ENCODE results near the gene PDE11A. TPM values are rescaled to one million over a fixed set of nuclear protein-coding genes. Genes with fewer than 3 reads are reported as not detected.
A peak's percentile ranks its signal among the peaks of the same experiment; 100 is the strongest.

Gene PDE11A
- total and polyA plus RNA-seq, 2 of the 8 experiments (the other 6 are each of a cell fraction or from before 2014, with no cell fraction given): 0.19 to 0.23 TPM

DNA sequence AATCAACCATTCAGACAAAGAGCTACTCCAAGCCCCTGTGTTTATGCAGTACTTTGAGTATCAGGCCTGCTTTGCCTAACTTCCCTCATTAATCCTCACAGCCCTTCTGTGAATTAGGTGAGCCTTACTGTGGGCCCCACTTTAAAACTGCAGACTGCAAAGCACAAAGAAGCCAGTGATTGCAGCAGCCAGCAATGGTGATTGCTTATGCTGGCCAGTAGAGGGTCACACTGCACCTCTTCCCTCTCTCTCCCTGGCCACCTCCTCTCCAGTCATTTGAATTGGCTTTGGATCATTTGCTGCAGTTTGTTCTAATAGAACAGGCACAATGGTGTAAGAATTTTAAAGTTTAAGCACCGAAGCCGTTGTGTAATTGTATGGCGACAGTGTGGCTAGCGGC lies 450.1 kb downstream of the PDE11A start:
- H4K91ac ChIP-seq (replicated peaks; ENCODE audit: insufficient read length, low read length): peak overlapping the region; percentile 34
- no peaks in the 10 kb centered on the region for H3K9me3 ChIP-seq (ENCODE audit: insufficient read depth in 2 of 2, low read depth in 1 of 2, low read length in 1 of 2)
- peak overlapping the region; percentile 86 for H2AFZ ChIP-seq (ENCODE audit: low read length)
- H3K27me3 ChIP-seq (replicated peaks in 1 of 4; ENCODE audit: control insufficient read depth in 3 of 4, extremely low read depth in 1 of 4, insufficient read depth in 3 of 4, low read length in 3 of 4): no peaks in the 10 kb centered on the region
- ChIA-PET POLR2A (ENCODE audit: partially characterized antibody) (no interaction called here), CTCF (ENCODE audit: partially characterized antibody) (interaction anchor here (1.0 to 1.4 kb wide), 3 partner anchors 18 to 117 kb away, joined by 3 read pairs; no protein-coding TSS in a partner anchor)
- H4K20me1 ChIP-seq (replicated peaks in 1 of 2; ENCODE audit: control insufficient read depth in 1 of 2, insufficient read depth in 2 of 2, low read length in 2 of 2): no peaks in the 10 kb centered on the region
- no peak overlapping the region for H2BK120ac ChIP-seq (replicated peaks; ENCODE audit: low read depth, low read length)
- H3K14ac ChIP-seq (ENCODE audit: insufficient read length): no peak overlapping the region
- H3K79me2 ChIP-seq (ENCODE audit: control insufficient read depth in 1 of 2, insufficient read depth in 2 of 2, low read length in 2 of 2): no peaks in the 10 kb centered on the region
- H4K5ac ChIP-seq (ENCODE audit: insufficient read length, low read depth, low read length): peak overlapping the region; percentile 33
- peaks cover 2% of the 10 kb centered on the region for H3K23me2 ChIP-seq (ENCODE audit: low read depth, low read length)
- no peak overlapping the region for H3K9ac ChIP-seq (replicated peaks in 1 of 4; ENCODE audit: extremely low read depth in 1 of 4, low read depth in 3 of 4, low read length in 3 of 4)
- peak overlapping the region; percentile 92; the same call in 1 of the 2 replicates for H4K8ac ChIP-seq (ENCODE audit: extremely low read depth, insufficient read depth, low read length)
- peak overlapping the region in 1 of 2 experiments; percentile 20; a peak in 1 of 4 replicates for H3K4me2 ChIP-seq (ENCODE audit: insufficient read depth in 1 of 2, low read depth in 2 of 2, low read length in 2 of 2)
- H3K18ac ChIP-seq (ENCODE audit: extremely low read depth, low read length): no peak overlapping the region
- H3K4me3 ChIP-seq (ENCODE audit: extremely low read depth in 1 of 4, insufficient read depth in 2 of 4, low read depth in 3 of 4, low read length in 4 of 4): no peak overlapping the region
- no peaks in the 10 kb centered on the region for H3K36me3 ChIP-seq (ENCODE audit: control insufficient read depth in 2 of 4, insufficient read depth in 4 of 4, low read length in 3 of 4)
- H3K4me1 ChIP-seq (replicated peaks in 1 of 4; ENCODE audit: control insufficient read depth in 3 of 4, insufficient read depth in 4 of 4, low read length in 3 of 4): peaks cover 0 to 7% (median 2%) of the 10 kb centered on the region in 4 experiments; a peak in 3 of 7 replicates
- H2BK15ac ChIP-seq (ENCODE audit: low read length): no peak overlapping the region
- H3K79me1 ChIP-seq (ENCODE audit: low read depth, low read length): no peaks in the 10 kb centered on the region
- H2BK12ac ChIP-seq (ENCODE audit: low read depth, low read length): no peak overlapping the region
- no peak overlapping the region for H2BK5ac ChIP-seq (ENCODE audit: low read depth, low read length)
- DNase-seq (ENCODE audit: low read depth in 1 of 2, low spot score in 2 of 2) (no peak), FAIRE-seq (no peak)
- H3K27ac ChIP-seq (ENCODE audit: low read depth, low read length): no peak overlapping the region
- 78% methylated on average over 4 of the region's 4 CpGs; no CpG with 5 or more reads in 1 of the 2 experiments for WGBS, 2 experiments (ENCODE audit: extremely low coverage in 1 of 2, insufficient coverage in 1 of 2, insufficient read length in 1 of 2, insufficient replicate concordance in 2 of 2, low coverage in 1 of 2, low lambda C conversion rate in 2 of 2, missing lambda C conversion rate in 1 of 2)
- H3K23ac ChIP-seq (ENCODE audit: insufficient read length): no peak overlapping the region
- H3K56ac ChIP-seq (replicated peaks; ENCODE audit: insufficient read length, low read depth, low read length): no peak overlapping the region
- H2AK5ac ChIP-seq (ENCODE audit: low read depth, low read length): no peak overlapping the region
- H2BK20ac ChIP-seq (ENCODE audit: low read length): no peak overlapping the region
- H3K4ac ChIP-seq (replicated peaks; ENCODE audit: insufficient read length, low read depth, low read length): no peak overlapping the region
- TF ChIP-seq RAD21 (IDR thresholded peaks at IDR 0.05 in 1 of 2, conservative IDR thresholded peaks at IDR 0.05 in 1 of 2; ENCODE audit: low read depth in 2 of 2, low read length in 2 of 2): peak; percentile 42 to 45
- no peak for TF ChIP-seq SIRT6 (IDR thresholded peaks at IDR 0.05; ENCODE audit: low read length)
- TF ChIP-seq TAF1 (IDR thresholded peaks at IDR 0.05; ENCODE audit: low read depth, low read length): 0 out of 2 replicates have a peak, but pooled peaks have one; percentile 29
- TF ChIP-seq TBP (IDR thresholded peaks at IDR 0.05; ENCODE audit: low read depth, low read length): 0 out of 2 replicates have a peak, but pooled peaks have one; percentile 25
- TF ChIP-seq, protein P1, sequence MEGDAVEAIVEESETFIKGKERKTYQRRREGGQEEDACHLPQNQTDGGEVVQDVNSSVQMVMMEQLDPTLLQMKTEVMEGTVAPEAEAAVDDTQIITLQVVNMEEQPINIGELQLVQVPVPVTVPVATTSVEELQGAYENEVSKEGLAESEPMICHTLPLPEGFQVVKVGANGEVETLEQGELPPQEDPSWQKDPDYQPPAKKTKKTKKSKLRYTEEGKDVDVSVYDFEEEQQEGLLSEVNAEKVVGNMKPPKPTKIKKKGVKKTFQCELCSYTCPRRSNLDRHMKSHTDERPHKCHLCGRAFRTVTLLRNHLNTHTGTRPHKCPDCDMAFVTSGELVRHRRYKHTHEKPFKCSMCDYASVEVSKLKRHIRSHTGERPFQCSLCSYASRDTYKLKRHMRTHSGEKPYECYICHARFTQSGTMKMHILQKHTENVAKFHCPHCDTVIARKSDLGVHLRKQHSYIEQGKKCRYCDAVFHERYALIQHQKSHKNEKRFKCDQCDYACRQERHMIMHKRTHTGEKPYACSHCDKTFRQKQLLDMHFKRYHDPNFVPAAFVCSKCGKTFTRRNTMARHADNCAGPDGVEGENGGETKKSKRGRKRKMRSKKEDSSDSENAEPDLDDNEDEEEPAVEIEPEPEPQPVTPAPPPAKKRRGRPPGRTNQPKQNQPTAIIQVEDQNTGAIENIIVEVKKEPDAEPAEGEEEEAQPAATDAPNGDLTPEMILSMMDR (IDR thresholded peaks at IDR 0.05; ENCODE audit: control extremely low read depth in 1 of 3, insufficient read depth in 1 of 3, low read depth in 1 of 3, low read length in 3 of 3): peak in 2 of 3 experiments; percentile 43 to 49; a peak in 2 of 4 replicates

All from H1 (cell line).